HTERT RPE-1 (cell line): Measurements from ENCODE around the gene ERC1.

Experiments
- in situ Hi-C: fragments of 300-500 bp; cut with MboI; formaldehyde crosslinking; loops from 4 replicates; pipeline ENCODE4 v1.14.3; 2020; ENCODE audit warnings: low sequenced_read_pairs

The ERC1 gene

GRCh38 chr12:1425396-1425729 lies 434.3 kb downstream of the ERC1 start:
- in situ Hi-C loops, result no loop called here

- in situ Hi-C loops, result no loop called here
Observed at GRCh38 chr12:1428671-1429070, 437.6 kb downstream of the ERC1 start.

- in situ Hi-C loops, result no loop called here
Observed at GRCh38 chr12:1429980-1430379, 439.0 kb downstream of the ERC1 start.

GRCh38 chr12:1434296-1434955 lies 443.4 kb downstream of the ERC1 start:
- in situ Hi-C loops, result no loop called here

- in situ Hi-C loops, result no loop called here
Observed at GRCh38 chr12:1435044-1435443, 444.0 kb downstream of the ERC1 start.

DNA sequence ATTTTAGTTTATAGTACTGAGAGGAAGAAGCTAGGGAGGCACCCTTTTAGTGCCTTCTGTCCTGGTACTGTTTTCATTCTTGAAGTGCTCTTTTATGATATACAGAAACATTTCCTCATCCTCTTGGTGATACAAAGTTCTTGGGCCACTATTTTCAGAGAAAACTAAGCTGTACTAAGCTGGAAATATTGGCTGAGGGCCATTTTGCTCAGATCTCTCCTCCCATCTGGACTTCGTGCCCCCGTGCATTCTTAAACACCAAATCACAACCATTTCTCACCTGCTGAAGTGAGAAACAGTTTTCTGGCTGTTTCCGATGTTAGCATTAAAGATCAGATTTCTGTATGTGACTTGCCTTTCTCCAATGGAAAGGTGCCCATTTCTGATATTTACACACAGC lies 444.4 kb downstream of the ERC1 start:
- in situ Hi-C loops, result no loop called here

GRCh38 chr12:1436015-1436414 lies 445.0 kb downstream of the ERC1 start:
- in situ Hi-C loops, result no loop called here

DNA sequence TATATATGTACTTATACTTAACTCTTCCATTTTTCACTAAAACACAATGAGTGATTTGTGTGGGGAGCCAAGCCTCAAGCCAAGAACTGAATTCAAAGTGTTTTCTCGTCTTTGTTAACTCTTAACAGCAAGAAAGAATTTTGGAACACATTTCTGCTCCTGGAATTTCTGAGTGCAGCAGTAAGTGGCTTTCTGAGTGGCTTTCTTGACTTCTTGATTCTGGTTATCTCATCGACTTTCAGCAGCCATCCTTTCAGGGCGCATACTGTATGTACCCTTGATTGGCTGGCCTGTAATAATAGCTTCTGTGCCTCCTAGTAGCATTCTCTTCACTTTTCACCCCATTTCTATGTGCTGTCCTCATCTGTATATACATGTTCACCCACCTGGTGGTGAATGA lies 446.0 kb downstream of the ERC1 start:
- in situ Hi-C loops, result no loop called here

DNA sequence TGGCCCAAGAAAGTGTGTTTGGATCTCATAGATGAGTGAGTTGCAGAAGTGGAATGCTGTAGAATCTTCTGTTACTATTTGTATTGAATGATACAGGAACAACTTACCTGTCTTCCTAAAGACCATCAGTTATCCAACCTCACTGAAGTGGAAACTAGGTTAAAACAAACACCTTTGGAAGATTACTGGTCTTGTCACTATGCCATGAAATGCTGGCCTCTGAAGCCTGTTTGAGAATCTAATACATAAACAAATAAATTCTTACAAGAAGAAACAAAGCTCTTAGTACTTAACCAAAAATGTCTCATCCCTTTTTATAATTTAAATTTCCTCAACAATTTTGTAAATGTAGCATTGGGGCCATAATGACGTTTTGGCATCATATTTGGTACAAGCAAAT lies 448.2 kb downstream of the ERC1 start:
- in situ Hi-C loops, result no loop called here

- in situ Hi-C loops, result no loop called here
Observed at GRCh38 chr12:1439687-1440086, 448.7 kb downstream of the ERC1 start.

DNA sequence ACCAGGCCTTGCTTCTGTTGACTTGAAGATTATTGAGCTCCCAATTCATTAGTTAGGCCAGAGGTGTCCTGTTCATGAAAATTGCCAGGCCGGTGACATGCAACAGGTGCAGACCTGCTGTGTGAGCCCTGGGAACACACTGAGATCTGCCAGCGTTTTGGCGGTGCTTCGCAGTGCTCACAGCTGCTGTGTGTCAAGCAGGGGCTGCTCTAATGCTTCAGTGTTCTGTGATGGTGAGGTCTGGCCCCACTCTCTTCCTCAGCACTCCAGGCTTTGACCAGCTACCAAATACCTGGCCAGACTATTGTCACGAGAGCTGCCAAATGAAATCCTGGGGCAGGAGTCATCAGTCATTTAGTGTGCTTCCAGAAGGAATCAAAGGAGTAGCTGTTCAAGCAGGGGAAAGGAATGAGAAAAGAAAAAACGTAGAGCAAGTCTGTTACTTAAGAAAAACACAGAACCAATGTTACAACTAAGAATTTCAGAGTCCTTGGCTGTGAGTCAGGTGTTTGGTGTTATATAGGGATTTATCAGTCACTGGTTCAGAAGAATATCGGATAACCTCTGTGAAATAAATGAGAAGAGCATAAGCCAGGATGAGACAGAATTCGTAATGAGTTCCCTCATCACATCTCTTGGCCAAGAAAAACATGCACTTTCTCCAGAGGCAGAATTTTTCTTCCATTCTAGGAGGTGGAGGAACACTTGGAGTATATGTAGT lies 452.6 kb downstream of the ERC1 start:
- in situ Hi-C loops, result no loop called here

DNA sequence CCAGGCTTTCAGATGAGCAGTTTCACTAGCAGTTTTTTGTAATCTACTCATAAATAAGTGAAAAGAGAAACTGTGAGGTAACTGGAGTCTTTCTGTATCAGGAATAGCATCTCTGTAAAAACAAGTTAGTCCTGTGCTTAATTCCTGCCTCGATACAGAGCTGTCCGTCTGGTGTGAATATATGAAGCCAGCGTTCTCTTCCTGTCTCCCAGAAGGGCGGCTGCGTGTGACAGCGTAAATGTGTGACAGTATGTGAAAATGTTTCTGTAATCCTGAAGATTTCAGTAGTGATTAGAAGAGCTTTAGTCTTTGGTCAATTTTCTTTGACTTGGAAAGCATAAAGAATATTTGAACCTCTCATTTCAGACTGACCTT lies 453.1 kb downstream of the ERC1 start:
- in situ Hi-C loops, result no loop called here

- in situ Hi-C loops, result no loop called here
Observed at GRCh38 chr12:1445807-1446206, 454.8 kb downstream of the ERC1 start.

- in situ Hi-C loops, result no loop called here
Observed at GRCh38 chr12:1448336-1448735, 457.3 kb downstream of the ERC1 start.

DNA sequence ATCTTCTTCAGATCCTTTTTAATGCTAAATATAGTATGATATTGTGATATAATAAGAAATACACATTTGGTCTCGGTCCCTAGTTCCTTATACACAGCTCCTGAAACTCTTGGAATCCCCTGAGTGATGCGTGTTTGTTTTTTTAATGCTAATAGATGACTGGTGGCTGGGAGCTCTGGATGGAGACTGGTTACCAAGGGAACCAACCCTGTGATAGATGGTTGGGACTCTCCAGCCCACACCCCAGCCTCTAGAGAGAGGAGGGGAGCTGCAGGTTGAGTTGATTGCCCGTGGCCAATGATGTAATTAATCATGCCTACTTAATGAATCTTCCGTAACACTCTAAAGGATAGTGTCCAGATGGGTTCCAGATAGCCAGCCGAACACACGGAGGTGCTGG lies 462.8 kb downstream of the ERC1 start:
- in situ Hi-C loops, result no loop called here

DNA sequence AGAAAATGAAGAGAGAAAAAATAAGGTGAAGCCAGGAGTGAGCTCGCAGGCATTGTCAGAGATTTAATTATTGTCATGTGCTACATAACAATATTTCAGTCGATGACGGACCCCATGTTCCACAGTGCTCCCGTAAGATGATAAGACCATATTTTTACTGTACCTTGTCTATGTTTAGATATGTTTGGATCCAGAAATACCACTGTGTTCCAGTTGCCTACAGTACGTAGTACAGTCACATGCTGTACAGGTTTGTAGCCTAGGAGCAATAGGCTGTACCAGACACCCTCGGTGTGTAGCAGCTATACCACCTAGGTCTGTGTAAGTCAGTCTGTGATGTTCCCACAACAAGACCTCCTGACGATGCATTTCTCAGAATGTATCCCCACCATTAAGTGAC lies 465.9 kb downstream of the ERC1 start:
- in situ Hi-C loops, result no loop called here

GRCh38 chr12:1457901-1458300 lies 466.9 kb downstream of the ERC1 start:
- in situ Hi-C loops, result no loop called here

- in situ Hi-C loops, result no loop called here
Observed at GRCh38 chr12:1459339-1459738, 468.3 kb downstream of the ERC1 start.

DNA sequence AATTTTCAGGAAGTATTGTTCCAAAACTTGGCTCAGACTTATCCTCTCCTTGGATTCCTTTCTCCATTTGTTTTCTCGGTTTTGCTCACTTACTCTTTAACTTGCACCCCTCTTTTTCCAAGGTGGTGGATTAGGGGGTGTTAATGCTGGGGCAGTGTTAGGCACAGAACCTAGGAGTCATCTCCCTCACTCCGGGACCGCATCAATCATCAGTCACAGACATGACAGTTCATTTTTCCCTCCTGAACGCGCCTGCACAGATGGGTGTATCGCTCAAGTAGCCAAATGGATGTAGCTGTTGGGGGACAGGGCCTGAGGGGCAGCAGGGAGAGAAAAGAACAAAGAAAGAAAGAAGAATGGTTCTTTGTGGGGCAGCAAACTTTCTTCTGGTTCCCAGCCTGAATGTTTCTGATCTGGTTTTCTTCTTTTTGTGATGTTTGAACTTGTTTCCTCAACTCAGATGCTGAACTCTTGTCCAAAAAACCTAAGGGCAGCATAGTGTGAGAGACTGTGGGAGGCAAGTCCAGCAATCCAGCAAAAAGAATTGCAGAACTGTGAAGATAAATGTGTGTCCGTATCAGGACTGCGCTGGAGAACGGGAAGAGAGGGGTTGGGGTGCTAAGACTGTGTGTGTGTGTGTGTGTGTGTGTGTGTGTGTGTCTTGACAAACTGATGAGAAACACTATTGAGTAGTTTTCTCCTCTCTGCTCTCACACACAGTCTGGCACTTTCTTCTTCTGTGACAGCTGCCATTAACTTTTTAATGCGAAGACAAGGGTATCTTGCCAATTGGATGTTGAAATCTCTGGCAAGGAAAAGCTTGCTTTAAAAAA lies 472.3 kb downstream of the ERC1 start:
- in situ Hi-C loops, result no loop called here

DNA sequence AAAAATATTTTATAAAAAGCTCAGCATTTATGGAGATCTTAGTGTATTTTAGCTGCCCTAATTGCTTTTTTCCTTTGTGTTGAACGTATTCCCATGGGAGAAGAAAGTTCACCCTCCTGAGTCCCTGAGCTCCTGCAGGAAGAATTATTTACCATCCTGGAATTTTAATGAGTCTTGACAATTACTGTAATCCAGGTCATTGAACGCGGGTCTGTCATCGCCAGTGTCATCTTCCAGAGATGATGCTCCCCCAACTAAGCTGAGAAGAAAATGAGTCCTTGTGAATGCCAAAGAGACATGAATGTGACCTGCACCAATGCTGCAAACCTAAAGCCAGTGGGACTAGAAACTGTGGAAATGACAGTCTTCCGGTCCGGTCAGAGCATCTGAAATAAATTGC lies 473.9 kb downstream of the ERC1 start:
- in situ Hi-C loops, result no loop called here

DNA sequence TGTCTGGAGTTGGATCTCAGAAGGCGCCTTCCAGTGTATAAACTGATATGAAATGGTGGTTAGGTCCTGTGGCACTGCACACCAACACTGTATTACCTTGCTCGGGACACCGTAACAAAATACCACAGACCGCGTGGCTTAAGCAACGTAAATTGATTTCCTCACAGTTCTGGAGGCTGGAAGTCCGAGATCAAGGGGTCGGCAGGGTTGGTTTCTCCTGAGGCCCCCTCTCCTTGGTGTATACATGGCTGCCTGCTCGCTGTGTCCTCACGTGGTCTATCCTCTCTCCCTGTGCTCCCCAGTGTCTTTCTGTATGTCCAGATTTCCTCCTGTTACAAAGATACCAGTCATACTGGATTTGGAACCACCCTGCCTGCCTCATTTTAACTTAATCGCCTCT lies 475.0 kb downstream of the ERC1 start:
- in situ Hi-C loops, result no loop called here

DNA sequence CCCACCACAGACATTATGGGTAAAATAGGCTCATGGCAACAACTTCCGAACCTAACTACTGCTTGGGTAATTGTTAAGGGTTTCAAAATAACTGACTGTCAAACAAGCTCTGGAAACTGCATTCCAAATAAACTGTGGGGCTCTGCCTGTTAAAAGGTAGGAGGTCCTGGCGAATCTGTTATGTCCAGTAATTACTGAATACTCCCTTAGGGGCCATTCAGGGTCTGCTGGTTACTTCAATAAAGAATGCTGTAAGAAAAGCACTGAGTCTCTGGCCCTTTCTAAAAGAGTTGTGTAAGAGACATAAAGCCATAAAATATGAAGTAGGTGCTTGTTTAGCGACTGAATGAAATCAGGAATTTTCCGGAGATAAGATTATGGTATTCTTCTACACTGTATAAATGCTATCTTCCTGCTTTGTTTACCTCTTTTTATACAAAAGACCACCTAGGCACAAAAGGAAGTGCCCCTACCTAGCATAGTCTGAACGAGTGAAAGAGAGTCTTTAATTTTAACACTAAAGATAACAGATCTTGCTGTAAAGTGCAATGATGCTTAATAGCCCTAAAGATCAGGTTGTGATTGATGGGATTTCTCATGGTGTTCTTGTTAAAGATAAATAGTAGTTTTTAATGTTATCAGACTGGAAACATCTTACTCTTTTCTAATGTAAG lies 475.6 kb downstream of the ERC1 start:
- in situ Hi-C loops, result no loop called here
